Measurements from ENCODE around the gene SLIT3.

The SLIT3 gene

GRCh38 chr5:168860081-168860480 is 440.9 kb downstream of the SLIT3 start:
- no peak for DNase-seq (ENCODE audit: low spot score)

GRCh38 chr5:168859471-168859870 is 441.5 kb downstream of the SLIT3 start:
- DNase-seq (ENCODE audit: low spot score): no peak

- DNase-seq (ENCODE audit: low spot score): no peak
These were observed 441.9 kb downstream of the SLIT3 start for GRCh38 chr5:168858994-168859393.

- no peak for DNase-seq (ENCODE audit: low spot score)
These were observed 442.6 kb downstream of the SLIT3 start for GRCh38 chr5:168858371-168858770.

GRCh38 chr5:168853972-168854371 is 447.0 kb downstream of the SLIT3 start:
- DNase-seq (ENCODE audit: low spot score): no peak

- no peak for DNase-seq (ENCODE audit: low spot score)
These were observed 448.6 kb downstream of the SLIT3 start for GRCh38 chr5:168852329-168852728.

- no peak for DNase-seq (ENCODE audit: low spot score)
These were observed 449.0 kb downstream of the SLIT3 start for GRCh38 chr5:168851902-168852321.

GRCh38 chr5:168850683-168851082 is 450.3 kb downstream of the SLIT3 start:
- DNase-seq (ENCODE audit: low spot score): no peak

GRCh38 chr5:168848569-168848968 is 452.4 kb downstream of the SLIT3 start:
- DNase-seq (ENCODE audit: low spot score): no peak

GRCh38 chr5:168847511-168848073 is 453.3 kb downstream of the SLIT3 start:
- no peak for DNase-seq (ENCODE audit: low spot score)

GRCh38 chr5:168844922-168845296 is 456.0 kb downstream of the SLIT3 start:
- no peak for DNase-seq (ENCODE audit: low spot score)

- DNase-seq (ENCODE audit: low spot score): no peak
These were observed 456.7 kb downstream of the SLIT3 start for GRCh38 chr5:168844016-168844921.

GRCh38 chr5:168843277-168844015 is 457.5 kb downstream of the SLIT3 start:
- no peak for DNase-seq (ENCODE audit: low spot score)

- no peak for DNase-seq (ENCODE audit: low spot score)
These were observed 458.3 kb downstream of the SLIT3 start for GRCh38 chr5:168842571-168843205.

GRCh38 chr5:168837852-168838251 is 463.1 kb downstream of the SLIT3 start:
- no peak for DNase-seq (ENCODE audit: low spot score)

- no peak for DNase-seq (ENCODE audit: low spot score)
These were observed 464.2 kb downstream of the SLIT3 start for GRCh38 chr5:168836603-168837231.

- DNase-seq (ENCODE audit: low spot score): no peak
These were observed 467.0 kb downstream of the SLIT3 start for GRCh38 chr5:168833936-168834335.

- no peak for DNase-seq (ENCODE audit: low spot score)
These were observed 467.6 kb downstream of the SLIT3 start for GRCh38 chr5:168833383-168833782.

- no peak for DNase-seq (ENCODE audit: low spot score)
These were observed 468.6 kb downstream of the SLIT3 start for GRCh38 chr5:168832308-168832707.

- DNase-seq (ENCODE audit: low spot score): no peak
These were observed 469.6 kb downstream of the SLIT3 start for GRCh38 chr5:168831383-168831782.

- no peak for DNase-seq (ENCODE audit: low spot score)
These were observed 470.1 kb downstream of the SLIT3 start for GRCh38 chr5:168830833-168831232.

- DNase-seq (ENCODE audit: low spot score): no peak
These were observed 471.0 kb downstream of the SLIT3 start for GRCh38 chr5:168829922-168830417.

All from D341Med (cell line).